OCI-LY1 (cell line): ENCODE measurements around the gene FAM117B.

Source experiments
- H2AFZ ChIP-seq: fragments of 200-600 bp; sonication (generic), shearing (Covaris generic); 2 replicates; pipeline ENCODE4 v1.6.0; 2014; ENCODE audit warnings: antibody characterized with exemption, mild to moderate bottlenecking, low read length
- H3F3A ChIP-seq: fragments of 200-600 bp; sonication (generic), shearing (Covaris generic); 2 replicates; pipeline ENCODE4 v1.6.0; 2014; ENCODE audit warnings: mild to moderate bottlenecking, antibody characterized with exemption, low read length, moderate library complexity; ENCODE audit not compliant: insufficient read depth
- H3K27ac ChIP-seq: fragments of 200-600 bp; sonication (generic); 2 replicates; pipeline ENCODE4 v1.5.1; 2014; ENCODE audit warnings: low read length, mixed run types, mild to moderate bottlenecking, low read depth; ENCODE audit not compliant: poor library complexity, severe bottlenecking
- H3K27me3 ChIP-seq: fragments of 200-600 bp; sonication (generic); 2 replicates; pipeline ENCODE4 v1.6.0; 2014; ENCODE audit warnings: antibody characterized with exemption, mild to moderate bottlenecking, low read length, moderate library complexity; ENCODE audit not compliant: insufficient read depth
- H3K36me3 ChIP-seq: fragments of 200-600 bp; sonication (generic); 2 replicates; pipeline ENCODE4 v1.6.1; 2014; ENCODE audit warnings: mild to moderate bottlenecking, antibody characterized with exemption, low read length, moderate library complexity, mixed read lengths; ENCODE audit not compliant: insufficient read depth
- H3K4me1 ChIP-seq: fragments of 200-600 bp; sonication (generic); 2 replicates; pipeline ENCODE4 v1.5.1; 2014; ENCODE audit warnings: mild to moderate bottlenecking, low read length, moderate library complexity; ENCODE audit not compliant: insufficient read depth, severe bottlenecking
- H3K4me2 ChIP-seq: fragments of 200-600 bp; sonication (generic), shearing (Covaris generic); 2 replicates; pipeline ENCODE4 v1.6.1; 2014; ENCODE audit warnings: low read length
- H3K4me3 ChIP-seq: fragments of 200-600 bp; sonication (generic); 2 replicates; pipeline ENCODE4 v1.5.1; 2014; ENCODE audit warnings: low read length, low read depth, mild to moderate bottlenecking, mixed read lengths; ENCODE audit not compliant: poor library complexity, severe bottlenecking
- H3K79me2 ChIP-seq: fragments of 200-600 bp; shearing (Covaris generic); 2 replicates; pipeline ENCODE4 v1.6.1; 2016; ENCODE audit warnings: mixed run types, low read length, mixed read lengths; ENCODE audit not compliant: insufficient read depth
- H3K9ac ChIP-seq: fragments of 200-600 bp; sonication (generic), shearing (Covaris generic); 2 replicates; pipeline ENCODE4 v1.6.1; 2014; ENCODE audit warnings: mild to moderate bottlenecking, low read length, mixed read lengths
- H3K9me2 ChIP-seq: fragments of 200-600 bp; sonication (generic), shearing (Covaris generic); 2 replicates; pipeline ENCODE4 v1.6.1; 2014; ENCODE audit warnings: low read depth, mild to moderate bottlenecking, low read length, mixed read lengths
- H3K9me3 ChIP-seq: fragments of 200-600 bp; shearing (Covaris generic); 2 replicates; pipeline ENCODE4 v1.6.1; 2014; ENCODE audit warnings: low read length, mixed read lengths
- H4K20me1 ChIP-seq: fragments of 200-600 bp; sonication (generic), shearing (Covaris generic); 2 replicates; pipeline ENCODE4 v1.6.0; 2016; ENCODE audit warnings: mild to moderate bottlenecking, low read length; ENCODE audit not compliant: insufficient read depth
- CTCF ChIP-seq: fragments of 200-600 bp; sonication (generic), shearing (Covaris generic); IDR thresholded peaks from 2 replicates; pipeline ENCODE4 v1.5.1; 2017; ENCODE audit warnings: mild to moderate bottlenecking, antibody characterized with exemption, low read length, moderate library complexity, mixed read lengths
- EZH2 ChIP-seq: fragments of 200-600 bp; sonication (generic), shearing (Covaris generic); IDR thresholded peaks from 2 replicates; pipeline ENCODE4 v1.8.0; 2017; ENCODE audit warnings: borderline replicate concordance, mixed run types, mild to moderate bottlenecking, antibody characterized with exemption, low read length, moderate library complexity, mixed read lengths

The FAM117B gene

GRCh38 chr2:202758128-202758527 lies 123.4 kb downstream of the FAM117B start:
- Histone ChIP-seq H3K9ac (no peak overlapping the region), H3K4me1 (no peaks in the 10 kb centered on the region), H3K36me3 (peaks cover 43% of the 10 kb centered on the region), H3K79me2 (no peaks in the 10 kb centered on the region), H3K9me3 (no peaks in the 10 kb centered on the region), H3K4me3 (no peak overlapping the region), H3K4me2 (no peak overlapping the region), H2AFZ (no peak overlapping the region), H3K27me3 (no peaks in the 10 kb centered on the region), H4K20me1 (no peaks in the 10 kb centered on the region), H3K27ac (no peak overlapping the region), H3F3A (no peaks in the 10 kb centered on the region), H3K9me2 (no peaks in the 10 kb centered on the region)
- TF ChIP-seq CTCF (no peak), EZH2 (no peak)

GRCh38 chr2:202758604-202759003 lies 123.8 kb downstream of the FAM117B start:
- no peaks in the 10 kb centered on the region for H3K79me2 ChIP-seq
- H3K4me2 ChIP-seq: no peak overlapping the region
- TF ChIP-seq EZH2: no peak
- no peak for TF ChIP-seq CTCF
- H3F3A ChIP-seq: no peaks in the 10 kb centered on the region
- no peaks in the 10 kb centered on the region for H3K9me2 ChIP-seq
- no peak overlapping the region for H3K9ac ChIP-seq
- no peak overlapping the region for H3K4me3 ChIP-seq
- H3K27me3 ChIP-seq: no peaks in the 10 kb centered on the region
- no peak overlapping the region for H3K27ac ChIP-seq
- no peak overlapping the region for H2AFZ ChIP-seq
- no peaks in the 10 kb centered on the region for H3K4me1 ChIP-seq
- no peaks in the 10 kb centered on the region for H3K9me3 ChIP-seq
- H3K36me3 ChIP-seq: peaks cover 43% of the 10 kb centered on the region
- H4K20me1 ChIP-seq: no peaks in the 10 kb centered on the region

DNA sequence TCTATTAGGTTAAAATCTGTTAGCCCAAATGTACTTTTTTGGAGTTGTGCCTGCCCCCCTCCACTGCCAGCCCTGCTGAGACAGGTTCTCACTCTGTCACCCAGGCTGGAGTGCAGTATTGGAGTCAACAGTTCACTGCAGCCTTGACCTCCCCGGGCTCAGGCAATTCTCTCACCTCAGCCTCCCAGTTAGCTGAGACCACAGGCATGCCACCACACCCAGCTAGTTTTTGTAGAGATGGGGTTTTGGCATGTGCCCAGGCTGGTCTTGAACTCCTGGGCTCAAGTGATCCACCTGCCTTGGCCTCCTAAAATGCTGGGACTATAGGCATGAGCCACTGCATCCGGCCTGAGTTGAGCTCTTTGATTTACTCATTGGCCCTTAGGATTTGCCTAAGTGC lies 126.1 kb downstream of the FAM117B start:
- Histone ChIP-seq H3K9ac (no peak overlapping the region), H2AFZ (no peak overlapping the region), H3K27me3 (no peaks in the 10 kb centered on the region), H3K9me3 (no peaks in the 10 kb centered on the region), H3K4me1 (no peaks in the 10 kb centered on the region), H3K27ac (no peak overlapping the region), H3K4me2 (no peak overlapping the region), H3K9me2 (no peaks in the 10 kb centered on the region), H3K36me3 (peaks cover 49% of the 10 kb centered on the region), H3K4me3 (no peak overlapping the region), H4K20me1 (no peaks in the 10 kb centered on the region), H3F3A (no peaks in the 10 kb centered on the region), H3K79me2 (no peaks in the 10 kb centered on the region)
- TF ChIP-seq EZH2 (no peak), CTCF (no peak)
